Testis (tissue), 2 donors: ENCODE measurements around the gene CFAP53.

ENCODE experiments used
- POLR2A ChIP-seq: fragments of 450-650 bp; IDR thresholded peaks from one replicate; pipeline ENCODE4 v1.6.1; 2017; ENCODE audit warnings: antibody characterized with exemption, mild to moderate bottlenecking, moderate library complexity
- TF ChIP-seq, protein P1 (sequence below), 3 experiments: fragments of 450-650 bp in 2 of 3; fragments of 200-600 bp in 1 of 3; sonication (generic) in 1 of 3; IDR thresholded peaks; one replicate each; pipeline ENCODE4 v1.5.1; 2016 to 2019; ENCODE audit warnings: antibody characterized with exemption in 3 of 3, mild to moderate bottlenecking in 2 of 3, moderate library complexity in 1 of 3

DNA sequence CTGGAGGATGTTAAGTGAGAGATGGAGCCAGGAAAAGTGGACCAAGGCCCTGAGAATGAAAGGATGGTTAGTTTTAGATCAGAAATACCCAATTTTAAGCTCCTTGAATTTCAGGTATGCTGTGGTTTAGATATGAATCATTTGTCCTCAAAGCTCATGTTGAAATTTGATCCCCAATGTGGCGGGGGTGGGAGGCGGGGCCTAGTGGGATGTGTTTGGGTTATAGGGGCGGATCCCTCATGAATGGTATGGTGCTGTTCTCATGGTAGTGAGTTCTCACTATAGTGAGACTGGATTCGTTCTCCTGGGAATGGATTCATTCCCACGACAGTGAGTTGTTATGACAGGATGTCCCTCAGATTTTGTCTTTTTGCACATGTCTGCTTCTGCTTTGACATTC is 82.7 kb downstream of the CFAP53 start:
- no peak for TF ChIP-seq POLR2A
- TF ChIP-seq, protein P1, sequence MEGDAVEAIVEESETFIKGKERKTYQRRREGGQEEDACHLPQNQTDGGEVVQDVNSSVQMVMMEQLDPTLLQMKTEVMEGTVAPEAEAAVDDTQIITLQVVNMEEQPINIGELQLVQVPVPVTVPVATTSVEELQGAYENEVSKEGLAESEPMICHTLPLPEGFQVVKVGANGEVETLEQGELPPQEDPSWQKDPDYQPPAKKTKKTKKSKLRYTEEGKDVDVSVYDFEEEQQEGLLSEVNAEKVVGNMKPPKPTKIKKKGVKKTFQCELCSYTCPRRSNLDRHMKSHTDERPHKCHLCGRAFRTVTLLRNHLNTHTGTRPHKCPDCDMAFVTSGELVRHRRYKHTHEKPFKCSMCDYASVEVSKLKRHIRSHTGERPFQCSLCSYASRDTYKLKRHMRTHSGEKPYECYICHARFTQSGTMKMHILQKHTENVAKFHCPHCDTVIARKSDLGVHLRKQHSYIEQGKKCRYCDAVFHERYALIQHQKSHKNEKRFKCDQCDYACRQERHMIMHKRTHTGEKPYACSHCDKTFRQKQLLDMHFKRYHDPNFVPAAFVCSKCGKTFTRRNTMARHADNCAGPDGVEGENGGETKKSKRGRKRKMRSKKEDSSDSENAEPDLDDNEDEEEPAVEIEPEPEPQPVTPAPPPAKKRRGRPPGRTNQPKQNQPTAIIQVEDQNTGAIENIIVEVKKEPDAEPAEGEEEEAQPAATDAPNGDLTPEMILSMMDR (IDR thresholded peaks at IDR 0.05) = no peak
